ENCODE data around the gene LY6G6D.
A peak's percentile ranks its signal among the peaks of the same experiment; 100 is the strongest.

Gene LY6G6D

DNA sequence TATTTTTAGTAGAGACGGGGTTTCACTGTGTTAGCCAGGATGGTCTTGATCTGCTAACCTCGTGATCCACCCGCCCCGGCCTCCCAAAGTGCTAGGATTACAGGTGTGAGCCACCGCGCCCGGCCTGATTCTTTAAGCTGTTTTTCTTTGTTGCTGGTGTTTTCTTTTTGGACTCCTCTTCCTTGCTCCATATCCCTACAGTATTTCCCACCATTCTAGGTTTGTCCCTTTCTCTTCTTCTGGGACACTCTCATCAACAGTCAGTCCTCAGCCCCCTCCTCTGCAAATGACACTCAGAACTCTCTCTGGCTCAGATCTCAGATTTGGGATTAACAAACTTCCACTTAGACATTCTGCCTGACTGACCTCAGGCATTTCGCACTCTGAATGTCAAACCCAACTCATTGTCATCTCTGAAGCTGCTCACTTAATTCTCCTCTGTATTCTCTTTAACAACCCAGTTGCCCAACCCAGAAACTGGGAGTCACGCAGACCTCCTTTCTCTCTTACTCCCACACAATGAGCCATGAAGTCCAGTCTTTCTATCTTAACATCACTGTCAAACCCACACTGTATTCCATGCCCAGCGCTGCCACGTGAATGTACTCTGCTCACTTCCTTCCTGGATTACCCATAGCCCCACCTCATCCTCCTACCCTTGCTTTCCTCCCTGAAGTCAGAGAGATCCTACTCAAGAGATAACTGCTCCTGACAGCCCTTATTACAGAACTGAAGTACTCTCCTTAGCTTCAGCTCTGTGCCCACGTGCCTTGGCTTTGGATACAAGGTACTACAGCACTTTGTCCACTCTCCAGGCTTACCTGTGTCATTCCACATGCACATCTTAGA, 10.6 kb downstream of the LY6G6D start:
- Histone ChIP-seq H3K4me3 (ENCODE audit: low read length) (no peak overlapping the region), H3K4me1 (ENCODE audit: control insufficient read depth, insufficient read depth, low read length) (peaks cover 37% of the 10 kb centered on the region), H3K9me3 (ENCODE audit: control insufficient read depth, low read length) (no peaks in the 10 kb centered on the region), H3K9ac (ENCODE audit: low read length) (no peak overlapping the region), H3K36me3 (ENCODE audit: control insufficient read depth, insufficient read depth, low read length) (peaks cover 9% of the 10 kb centered on the region), H3K27me3 (ENCODE audit: control insufficient read depth, insufficient read depth, low read length) (no peaks in the 10 kb centered on the region)

DNA sequence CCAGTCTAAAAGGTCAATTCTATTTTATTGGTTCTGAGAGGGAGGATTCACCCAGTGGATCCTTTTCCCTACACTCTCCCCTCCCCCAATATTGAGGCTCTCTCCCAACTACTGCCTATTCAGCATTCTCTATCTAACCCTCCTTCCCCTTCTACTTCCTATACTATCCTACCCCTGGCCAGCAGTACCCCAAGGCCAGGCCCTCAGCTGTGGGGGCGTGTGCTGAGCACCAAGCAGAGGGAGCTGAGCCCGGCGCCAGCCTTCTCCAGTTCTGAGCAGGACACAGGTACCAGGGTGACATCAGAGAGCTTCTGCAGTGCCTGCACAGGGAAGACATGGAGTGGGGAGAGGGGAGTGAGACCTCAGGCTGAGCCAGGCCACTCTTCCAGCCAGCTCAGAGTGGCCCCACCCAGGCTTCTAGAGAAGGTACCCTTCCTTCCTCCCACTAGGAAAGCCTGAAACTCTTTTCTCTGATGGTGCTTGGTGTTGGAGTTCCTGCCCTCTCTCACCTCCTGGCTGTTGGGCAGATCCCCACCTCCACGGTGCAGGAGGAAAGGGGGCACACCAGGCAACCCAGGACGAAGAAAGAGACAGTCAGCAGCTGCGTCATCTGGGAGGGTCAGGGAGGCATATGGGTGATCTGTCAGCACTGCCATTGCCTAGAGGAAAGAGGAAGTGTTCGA, 12.0 kb downstream of the LY6G6D start:
- H3K27me3 ChIP-seq (ENCODE audit: control insufficient read depth, insufficient read depth, low read length), result no peaks in the 10 kb centered on the region
- peaks cover 34% of the 10 kb centered on the region for H3K4me1 ChIP-seq (ENCODE audit: control insufficient read depth, insufficient read depth, low read length)
- H3K4me3 ChIP-seq (ENCODE audit: low read length), result no peak overlapping the region
- H3K9ac ChIP-seq (ENCODE audit: low read length), result peak overlapping the region; percentile 51
- peaks cover 16% of the 10 kb centered on the region for H3K36me3 ChIP-seq (ENCODE audit: control insufficient read depth, insufficient read depth, low read length)
- no peaks in the 10 kb centered on the region for H3K9me3 ChIP-seq (ENCODE audit: control insufficient read depth, low read length)

DNA sequence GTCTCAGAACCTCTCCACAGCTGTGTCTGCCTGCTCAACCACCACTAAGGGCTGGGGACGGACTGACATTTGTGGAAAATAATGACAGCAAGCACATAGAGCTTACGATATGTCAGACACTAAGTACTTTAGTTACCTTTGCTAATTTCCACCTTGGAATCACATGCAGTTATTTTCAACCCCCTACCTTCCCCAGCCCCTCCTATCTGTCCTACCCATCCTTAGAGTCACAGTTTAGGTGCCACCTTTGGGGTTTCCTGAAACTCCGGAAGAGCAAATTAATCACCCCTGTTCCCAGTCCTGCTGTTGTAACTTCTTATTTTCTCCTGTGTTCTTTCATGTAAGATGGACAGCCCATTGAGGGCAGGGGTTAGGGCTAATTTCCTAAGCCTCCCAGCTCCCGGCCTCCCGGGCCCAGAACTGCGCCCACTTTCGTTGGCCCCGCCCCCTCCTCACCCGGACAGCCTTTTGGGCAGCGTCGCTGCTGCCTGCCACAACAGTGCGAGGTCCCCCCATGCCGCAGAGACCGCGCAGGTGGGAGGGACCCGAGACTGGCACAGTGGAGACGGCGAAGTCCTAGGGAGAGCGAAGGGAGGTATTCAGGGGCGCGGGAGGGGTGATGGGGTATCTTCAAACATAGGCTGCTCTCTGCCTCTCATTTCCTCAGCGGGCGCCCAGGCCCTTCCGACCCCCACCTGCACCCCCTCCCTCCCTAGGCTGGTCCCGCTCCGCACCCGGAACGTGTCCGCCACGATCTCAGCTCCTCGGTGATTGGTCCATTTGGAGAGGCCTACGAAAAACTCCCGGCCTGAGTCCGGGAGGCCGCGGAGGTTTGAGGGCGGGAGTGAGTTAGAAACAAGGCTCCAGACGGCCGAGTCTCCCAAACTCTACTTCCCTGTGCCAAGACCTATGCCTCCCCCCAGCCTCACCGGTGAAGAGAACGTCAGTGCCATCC, 12.8 kb downstream of the LY6G6D start:
- Histone ChIP-seq H3K36me3 (ENCODE audit: control insufficient read depth, insufficient read depth, low read length) (peaks cover 16% of the 10 kb centered on the region), H3K9me3 (ENCODE audit: control insufficient read depth, low read length) (no peaks in the 10 kb centered on the region), H3K4me1 (ENCODE audit: control insufficient read depth, insufficient read depth, low read length) (peaks cover 38% of the 10 kb centered on the region), H3K4me3 (ENCODE audit: low read length) (no peak overlapping the region), H3K27me3 (ENCODE audit: control insufficient read depth, insufficient read depth, low read length) (no peaks in the 10 kb centered on the region), H3K9ac (ENCODE audit: low read length) (peak overlapping the region; percentile 78)

DNA sequence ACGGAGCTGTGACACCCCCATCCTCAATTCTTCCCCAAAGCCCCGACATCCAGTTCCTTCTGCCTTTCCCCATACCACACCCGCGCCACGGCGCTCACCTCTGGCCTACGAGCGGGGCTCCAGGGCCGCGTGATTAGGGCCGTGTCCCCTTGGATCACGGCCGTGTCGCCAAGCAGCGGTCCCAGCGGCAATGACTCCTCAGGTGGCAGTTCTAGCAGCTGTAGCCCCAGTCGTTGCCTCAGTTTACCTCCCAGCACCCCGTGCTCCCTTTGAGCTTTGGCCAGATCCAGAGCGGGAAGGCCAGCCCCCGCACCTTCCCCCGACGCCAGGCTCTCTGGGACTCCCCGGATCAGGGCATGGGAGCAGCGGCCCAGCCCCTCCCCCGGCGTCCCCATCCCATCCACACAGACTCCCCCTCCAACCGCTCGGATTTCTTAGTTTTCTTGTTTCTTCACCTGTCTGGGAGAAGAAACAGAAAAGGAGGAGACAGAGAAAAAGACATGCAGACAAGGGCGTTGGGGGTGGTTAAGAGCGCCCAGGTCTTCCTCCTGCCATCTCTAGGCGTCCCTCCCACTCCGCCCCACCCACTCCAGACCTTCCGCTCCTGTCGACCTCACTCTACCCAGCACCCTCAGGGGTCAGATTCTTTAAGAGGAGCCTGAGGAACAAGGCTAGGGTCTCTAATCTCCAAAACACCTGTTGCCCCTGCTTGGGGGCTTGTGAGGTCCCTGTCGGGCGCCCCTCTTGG, 13.8 kb downstream of the LY6G6D start, which contains the start of gene DDAH2:
Gene DDAH2, minus strand, starts transcription at position 533 of the 748 bp plus-strand sequence. Its CDS starts 138 bp downstream, at position 395.
- peak within 1 kb of the TSS; percentile 78 for H3K9ac ChIP-seq (ENCODE audit: low read length)
- H3K4me1 ChIP-seq (ENCODE audit: control insufficient read depth, insufficient read depth, low read length), result peaks cover 45% of the 10 kb centered on the region
- H3K36me3 ChIP-seq (ENCODE audit: control insufficient read depth, insufficient read depth, low read length), result peaks cover 26% of the 10 kb centered on the region
- no peaks in the 10 kb centered on the region for H3K27me3 ChIP-seq (ENCODE audit: control insufficient read depth, insufficient read depth, low read length)
- H3K9me3 ChIP-seq (ENCODE audit: control insufficient read depth, low read length), result no peaks in the 10 kb centered on the region
- peak within 1 kb of the TSS; percentile 83 for H3K4me3 ChIP-seq (ENCODE audit: low read length)

DNA sequence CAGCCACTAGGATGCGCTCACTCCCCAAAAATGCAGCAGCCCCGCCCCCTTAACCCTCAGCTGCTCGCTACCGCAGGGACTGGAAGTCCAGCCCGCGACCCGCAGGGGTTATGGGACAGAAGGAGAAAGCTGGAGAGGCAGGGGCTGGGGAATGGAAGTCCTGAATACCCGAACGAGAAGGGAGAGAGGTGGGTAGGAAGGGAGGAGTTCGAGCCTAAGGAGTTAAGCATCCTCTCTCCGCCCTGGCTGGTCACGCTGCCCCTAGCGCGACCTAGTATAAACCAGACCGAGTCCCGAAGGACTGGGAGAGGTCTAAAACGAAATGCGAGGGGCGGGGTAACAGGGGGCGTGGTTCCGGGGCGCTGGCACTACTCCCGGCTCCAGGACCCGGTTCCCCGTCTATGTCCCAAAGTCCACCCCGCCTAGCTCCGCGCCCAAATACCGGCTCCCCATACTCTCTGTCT, 14.4 kb downstream of the LY6G6D start:
- Histone ChIP-seq H3K9me3 (ENCODE audit: control insufficient read depth, low read length) (no peaks in the 10 kb centered on the region), H3K27me3 (ENCODE audit: control insufficient read depth, insufficient read depth, low read length) (no peaks in the 10 kb centered on the region), H3K36me3 (ENCODE audit: control insufficient read depth, insufficient read depth, low read length) (peaks cover 26% of the 10 kb centered on the region), H3K9ac (ENCODE audit: low read length) (peak overlapping the region; percentile 78), H3K4me3 (ENCODE audit: low read length) (peak overlapping the region; percentile 83), H3K4me1 (ENCODE audit: control insufficient read depth, insufficient read depth, low read length) (peaks cover 51% of the 10 kb centered on the region)

DNA sequence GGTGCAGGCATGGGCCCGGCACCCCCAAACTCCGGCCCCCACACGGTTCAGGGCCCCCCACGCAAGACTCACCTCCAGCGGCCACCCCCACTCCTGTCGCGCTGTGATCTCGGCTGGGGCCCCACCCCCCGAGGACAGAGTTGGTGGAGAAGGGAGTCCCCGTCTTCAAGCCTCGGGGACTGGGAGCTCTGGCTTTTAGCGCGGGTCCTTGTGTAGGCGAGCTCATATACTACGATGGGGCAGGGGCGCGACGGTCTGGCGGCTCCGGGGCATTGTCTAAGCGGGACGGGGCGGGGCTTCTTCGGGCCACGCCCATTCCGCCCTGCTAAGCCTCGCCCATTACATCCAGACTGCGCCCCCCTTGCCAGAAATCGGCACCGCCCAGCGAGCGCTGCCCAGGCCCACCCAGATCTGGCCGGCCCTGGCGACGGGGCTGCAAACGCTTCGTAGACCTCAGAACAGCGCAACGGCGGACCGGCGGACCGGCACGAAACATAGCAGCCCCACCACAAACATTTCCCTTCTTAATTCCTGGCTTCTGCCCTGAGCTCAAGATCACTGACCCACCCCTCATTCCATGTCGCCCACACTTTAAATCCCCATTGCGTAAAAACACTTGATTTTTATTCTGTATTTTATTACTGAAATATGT, 15.0 kb downstream of the LY6G6D start:
- Histone ChIP-seq H3K9ac (ENCODE audit: low read length) (peak overlapping the region; percentile 78), H3K4me3 (ENCODE audit: low read length) (peak overlapping the region; percentile 83), H3K36me3 (ENCODE audit: control insufficient read depth, insufficient read depth, low read length) (peaks cover 26% of the 10 kb centered on the region), H3K9me3 (ENCODE audit: control insufficient read depth, low read length) (no peaks in the 10 kb centered on the region), H3K27me3 (ENCODE audit: control insufficient read depth, insufficient read depth, low read length) (no peaks in the 10 kb centered on the region), H3K4me1 (ENCODE audit: control insufficient read depth, insufficient read depth, low read length) (peaks cover 53% of the 10 kb centered on the region)

DNA sequence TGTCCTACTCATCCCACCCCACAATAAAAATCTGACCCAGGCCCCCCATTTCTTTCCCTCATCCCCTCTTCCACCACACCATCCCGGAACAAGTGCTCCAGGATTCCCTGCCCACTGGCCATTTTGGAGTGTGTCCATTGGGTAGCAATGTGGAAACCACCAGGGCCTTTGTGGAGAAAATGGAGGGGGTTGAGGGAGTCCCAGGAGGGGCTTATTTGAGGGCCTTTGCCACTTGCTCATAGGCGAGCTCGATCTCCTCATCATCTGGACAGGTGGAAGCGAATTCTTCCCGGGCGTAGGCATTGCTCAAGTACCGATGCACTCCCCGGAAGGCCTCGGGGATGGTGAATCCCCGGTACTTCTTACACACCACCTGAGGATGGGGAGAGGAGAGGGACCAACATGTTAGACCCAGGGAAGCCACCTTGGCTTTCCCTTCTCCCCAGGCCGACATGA, 15.5 kb downstream of the LY6G6D start:
- Histone ChIP-seq H3K4me1 (ENCODE audit: control insufficient read depth, insufficient read depth, low read length) (peaks cover 53% of the 10 kb centered on the region), H3K9ac (ENCODE audit: low read length) (peak overlapping the region; percentile 78), H3K9me3 (ENCODE audit: control insufficient read depth, low read length) (no peaks in the 10 kb centered on the region), H3K4me3 (ENCODE audit: low read length) (no peak overlapping the region), H3K27me3 (ENCODE audit: control insufficient read depth, insufficient read depth, low read length) (no peaks in the 10 kb centered on the region), H3K36me3 (ENCODE audit: control insufficient read depth, insufficient read depth, low read length) (peaks cover 26% of the 10 kb centered on the region)

DNA sequence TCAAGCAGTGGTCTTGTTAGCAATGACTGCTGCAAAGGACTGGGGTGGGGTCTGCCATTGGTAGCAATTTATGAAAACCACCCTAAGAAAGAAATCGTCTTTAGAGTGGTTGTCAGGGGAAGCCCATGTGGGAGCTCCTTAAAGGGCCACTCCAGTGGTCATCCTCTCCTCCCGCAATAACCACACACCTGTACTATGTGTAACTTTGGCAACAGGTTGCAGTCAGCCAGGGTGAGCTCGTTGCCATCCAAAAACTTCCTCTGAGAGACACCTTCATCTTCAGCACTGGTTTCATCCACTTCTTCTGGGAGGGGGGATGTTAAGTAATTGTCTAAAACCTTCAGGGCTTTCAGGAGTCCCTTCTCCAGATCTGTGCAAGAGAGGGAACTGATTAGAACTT, 16.9 kb downstream of the LY6G6D start:
- peaks cover 56% of the 10 kb centered on the region for H3K4me1 ChIP-seq (ENCODE audit: control insufficient read depth, insufficient read depth, low read length)

DNA sequence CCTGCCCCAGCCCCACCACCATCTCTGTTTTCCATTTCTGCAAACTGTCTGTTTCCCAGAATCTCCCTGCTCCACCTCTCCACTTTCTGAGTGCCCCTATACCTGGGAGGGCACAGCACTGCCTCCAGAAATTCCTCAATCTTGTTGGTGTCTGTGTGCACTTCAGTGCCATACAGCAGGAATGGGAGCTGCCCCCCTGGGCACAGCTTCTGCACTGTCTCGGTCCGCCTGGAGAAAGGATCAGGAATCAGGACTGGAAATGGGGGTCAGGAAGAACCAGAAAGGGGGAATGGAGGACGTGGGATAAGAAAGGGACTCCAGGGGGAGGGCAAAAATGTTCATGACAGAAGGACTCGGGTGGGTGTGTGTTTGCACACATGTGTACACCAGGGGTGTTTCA, 18.6 kb downstream of the LY6G6D start:
- no peaks in the 10 kb centered on the region for H3K27me3 ChIP-seq (ENCODE audit: control insufficient read depth, insufficient read depth, low read length)
- H3K4me1 ChIP-seq (ENCODE audit: control insufficient read depth, insufficient read depth, low read length), result peaks cover 56% of the 10 kb centered on the region
- H3K4me3 ChIP-seq (ENCODE audit: low read length), result no peak overlapping the region
- H3K9me3 ChIP-seq (ENCODE audit: control insufficient read depth, low read length), result no peaks in the 10 kb centered on the region
- peak overlapping the region; percentile 96 for H3K9ac ChIP-seq (ENCODE audit: low read length)
- peaks cover 17% of the 10 kb centered on the region for H3K36me3 ChIP-seq (ENCODE audit: control insufficient read depth, insufficient read depth, low read length)

More for the DNA sequence above, 16.9 kb downstream of the LY6G6D start:
- Histone ChIP-seq H3K9ac (ENCODE audit: low read length) (no peak overlapping the region), H3K36me3 (ENCODE audit: control insufficient read depth, insufficient read depth, low read length) (peaks cover 24% of the 10 kb centered on the region), H3K9me3 (ENCODE audit: control insufficient read depth, low read length) (no peaks in the 10 kb centered on the region), H3K4me3 (ENCODE audit: low read length) (no peak overlapping the region), H3K27me3 (ENCODE audit: control insufficient read depth, insufficient read depth, low read length) (no peaks in the 10 kb centered on the region)

DNA sequence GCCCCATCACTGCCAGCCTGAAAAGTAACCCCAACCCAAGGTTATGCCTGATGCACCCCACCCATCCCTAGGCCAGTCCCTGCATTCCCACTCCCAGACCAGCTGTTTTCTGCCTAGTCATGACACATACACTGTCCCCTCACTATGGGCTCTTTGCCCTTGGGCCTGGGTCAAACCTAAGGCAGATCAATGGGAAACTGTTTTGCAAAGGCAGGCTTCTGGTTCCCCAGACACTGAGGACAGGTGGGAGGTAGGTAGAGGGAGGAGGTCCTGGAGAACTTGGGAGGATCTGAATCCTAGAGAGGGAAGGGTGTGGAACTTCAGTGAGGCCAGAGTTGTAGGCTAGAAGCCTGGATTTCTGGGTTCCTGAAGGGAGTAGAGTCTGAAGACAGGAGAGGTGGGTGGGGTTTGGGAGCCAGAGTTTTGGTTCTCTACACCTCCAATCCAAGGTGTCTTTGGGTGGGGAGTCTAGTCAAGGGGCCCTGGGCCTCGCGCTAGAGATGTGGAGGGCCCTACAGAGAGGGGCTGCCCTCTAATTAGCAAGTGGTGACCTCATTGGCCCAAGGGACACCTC, 19.2 kb downstream of the LY6G6D start:
- peak overlapping the region; percentile 96 for H3K9ac ChIP-seq (ENCODE audit: low read length)
- H3K9me3 ChIP-seq (ENCODE audit: control insufficient read depth, low read length), result no peaks in the 10 kb centered on the region
- peak overlapping the region; percentile 47 for H3K4me3 ChIP-seq (ENCODE audit: low read length)
- no peaks in the 10 kb centered on the region for H3K27me3 ChIP-seq (ENCODE audit: control insufficient read depth, insufficient read depth, low read length)
- H3K4me1 ChIP-seq (ENCODE audit: control insufficient read depth, insufficient read depth, low read length), result peaks cover 53% of the 10 kb centered on the region
- peaks cover 17% of the 10 kb centered on the region for H3K36me3 ChIP-seq (ENCODE audit: control insufficient read depth, insufficient read depth, low read length)

Measured in mucosa of stomach (tissue), 1 donor.